GM18502 (cell line): ENCODE data around the gene PIK3R5.

ENCODE experiments used
- ATAC-seq: cut with Tn5 transposase; IDR thresholded peaks from one replicate; pipeline ENCODE4 v1.9.1; 2021; ENCODE audit warnings: mild to moderate bottlenecking; ENCODE audit not compliant: unreplicated experiment, poor library complexity

PIK3R5 gene

GRCh38 chr17:8954339-8954738 lies 11.2 kb downstream of the PIK3R5 start:
- ATAC-seq: no peak

GRCh38 chr17:8953156-8953885 lies 12.2 kb downstream of the PIK3R5 start:
- ATAC-seq: no peak

DNA sequence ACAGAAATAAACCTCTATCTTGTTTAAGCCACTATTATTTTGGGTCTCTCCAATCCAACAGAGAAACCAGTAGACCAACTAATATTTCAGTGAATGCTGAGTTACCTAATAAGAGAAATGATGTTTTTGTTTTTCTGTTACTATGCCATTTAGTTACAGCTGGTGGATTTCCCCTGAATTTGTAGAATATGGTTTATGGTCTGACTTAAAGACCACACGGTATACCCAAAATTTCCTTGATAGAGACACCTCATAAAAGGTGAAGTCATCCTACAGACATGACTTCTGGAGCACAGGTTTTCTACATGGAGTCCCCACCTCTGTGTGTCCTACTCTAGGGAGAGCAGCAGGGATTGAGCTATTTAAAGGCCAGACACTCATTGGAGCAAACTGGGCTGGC lies 13.3 kb downstream of the PIK3R5 start:
- ATAC-seq: no peak

GRCh38 chr17:8951206-8951605 lies 14.3 kb downstream of the PIK3R5 start:
- ATAC-seq: no peak

DNA sequence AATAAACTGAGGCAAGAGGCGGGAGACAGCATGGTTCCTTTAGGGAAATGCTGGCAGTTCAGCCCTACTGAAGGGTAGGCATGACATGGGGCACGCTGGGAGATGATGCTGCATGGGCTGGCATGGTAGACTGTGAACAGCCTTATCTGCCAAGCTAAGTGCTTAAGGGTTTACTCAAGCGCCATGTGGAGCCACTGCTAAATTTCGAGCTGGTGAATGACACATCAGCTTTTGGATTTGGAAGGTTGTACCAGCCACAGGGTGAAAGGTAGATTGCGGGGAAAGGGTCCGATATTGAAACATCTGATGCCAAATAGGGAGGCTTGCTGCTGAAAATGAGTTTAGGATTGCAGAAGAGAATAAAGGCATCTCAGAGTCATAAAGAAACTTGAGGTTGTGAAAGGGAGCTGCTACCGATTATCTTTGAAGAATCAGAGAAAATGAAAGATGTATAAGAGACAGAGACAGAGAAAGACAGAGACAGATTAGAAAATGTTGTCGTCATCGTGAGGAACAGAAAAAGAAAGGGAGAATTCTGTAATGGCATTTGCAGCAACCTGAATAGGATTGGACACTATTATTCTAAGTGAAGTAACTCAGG lies 16.3 kb downstream of the PIK3R5 start:
- ATAC-seq: no peak

DNA sequence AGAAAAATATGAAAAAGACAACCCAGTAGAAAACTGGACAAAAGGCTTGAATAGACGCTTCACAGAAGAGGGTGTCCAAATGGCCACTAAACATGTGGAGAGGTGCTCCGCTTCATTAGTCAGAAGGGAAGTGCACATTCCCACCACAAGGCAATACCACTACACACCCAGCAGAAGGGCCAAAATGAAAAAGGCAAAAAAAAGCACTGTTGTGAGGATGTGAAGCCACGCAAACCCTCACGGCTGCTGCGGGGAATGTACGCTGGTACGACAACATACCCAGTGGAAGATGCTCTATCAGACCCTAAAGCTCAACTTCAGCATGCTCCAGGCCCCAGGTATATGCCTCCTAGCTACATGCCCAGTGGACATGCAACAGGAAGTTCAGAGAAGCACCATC lies 17.0 kb downstream of the PIK3R5 start:
- ATAC-seq: no peak

DNA sequence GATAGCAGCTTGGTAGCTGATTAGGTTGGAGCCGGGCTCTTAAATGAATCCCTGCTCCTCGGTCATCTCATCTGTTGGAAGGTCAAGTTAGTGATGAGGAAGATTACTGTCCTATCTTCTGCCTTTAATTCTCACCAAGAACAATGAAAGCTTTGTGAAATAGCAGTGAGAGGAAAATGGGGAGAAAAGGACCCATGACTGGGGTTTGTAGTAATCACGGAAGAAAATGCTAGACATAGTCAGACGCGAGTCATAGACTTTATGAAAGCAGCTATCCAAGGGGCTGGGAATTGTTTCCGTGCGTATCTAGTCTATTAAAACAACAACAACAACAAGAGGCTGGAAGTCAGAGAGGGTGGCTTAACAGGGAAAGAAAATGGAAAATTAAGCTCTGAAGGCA lies 18.3 kb downstream of the PIK3R5 start:
- no peak for ATAC-seq

- ATAC-seq: no peak
Observed at GRCh38 chr17:8946476-8946875, 19.0 kb downstream of the PIK3R5 start.

DNA sequence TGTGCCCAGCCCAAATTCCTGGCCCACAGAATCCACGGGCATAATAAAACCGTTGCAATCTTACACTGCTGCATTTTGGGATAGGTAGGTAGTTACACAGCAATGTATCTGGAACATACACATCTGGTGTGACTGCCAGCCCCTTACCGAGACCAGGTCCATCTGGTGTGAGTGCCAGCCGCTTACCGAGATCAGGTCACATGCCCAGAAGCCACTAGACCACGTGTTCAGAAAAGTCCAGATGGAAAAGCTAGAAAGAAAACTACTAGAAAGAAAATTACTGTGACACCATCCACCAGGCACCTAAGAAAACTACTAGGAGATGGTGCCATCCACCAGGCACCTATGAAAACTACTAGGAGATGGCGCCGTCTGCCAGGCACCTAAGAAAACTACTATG lies 19.4 kb downstream of the PIK3R5 start:
- no peak for ATAC-seq

GRCh38 chr17:8944748-8945147 lies 20.8 kb downstream of the PIK3R5 start:
- no peak for ATAC-seq

- no peak for ATAC-seq
Observed at GRCh38 chr17:8944083-8944482, 21.4 kb downstream of the PIK3R5 start.

GRCh38 chr17:8941980-8942622 lies 23.4 kb downstream of the PIK3R5 start:
- no peak for ATAC-seq

- ATAC-seq: no peak
Observed at GRCh38 chr17:8941520-8941919, 24.0 kb downstream of the PIK3R5 start.

- ATAC-seq: no peak
Observed at GRCh38 chr17:8940866-8941471, 24.5 kb downstream of the PIK3R5 start.

DNA sequence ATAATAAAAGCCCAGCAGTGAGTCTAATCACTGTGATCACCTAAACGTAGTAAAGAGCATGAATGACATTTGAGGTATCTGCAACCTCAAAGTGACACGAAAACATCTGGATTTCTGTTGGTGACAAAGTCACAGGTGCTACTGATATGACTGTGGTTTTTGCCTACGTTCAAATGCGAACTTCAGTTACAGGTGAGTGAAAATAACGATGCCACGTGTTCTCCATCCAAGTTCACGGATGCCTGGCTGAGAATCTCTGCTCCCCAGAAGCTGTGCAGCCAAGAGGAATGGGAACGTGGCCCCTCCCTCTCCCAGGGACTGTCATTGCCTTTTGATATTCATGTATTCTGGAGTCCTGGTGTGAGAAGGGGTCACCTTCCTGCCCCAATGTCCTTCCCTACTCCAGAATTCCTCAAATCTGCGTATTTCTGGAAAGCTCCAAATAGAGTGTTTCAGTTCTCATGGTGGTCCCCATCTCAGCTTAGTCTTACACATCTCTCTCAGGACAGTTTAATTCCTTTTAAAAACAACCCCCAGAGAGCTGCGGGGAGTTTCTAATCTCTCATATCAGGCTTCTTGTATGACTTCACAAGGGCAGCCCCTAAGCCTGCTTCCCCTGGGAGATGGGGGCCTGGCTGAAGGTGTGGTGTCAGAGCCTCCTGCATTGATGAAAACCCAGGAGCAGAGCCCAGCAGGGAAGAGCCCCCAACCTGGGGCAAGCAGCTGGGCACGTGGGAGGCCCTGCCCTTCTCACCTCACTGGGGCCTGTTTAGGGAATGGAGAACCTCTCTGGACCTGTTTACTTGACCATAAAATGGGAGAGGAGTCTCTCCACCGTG lies 25.8 kb downstream of the PIK3R5 start:
- peak; percentile 53 for ATAC-seq

GRCh38 chr17:8938933-8939332 lies 26.6 kb downstream of the PIK3R5 start:
- no peak for ATAC-seq

GRCh38 chr17:8935191-8935590 lies 30.3 kb downstream of the PIK3R5 start:
- peak; percentile 39 for ATAC-seq

GRCh38 chr17:8934346-8934745 lies 31.2 kb downstream of the PIK3R5 start:
- no peak for ATAC-seq

DNA sequence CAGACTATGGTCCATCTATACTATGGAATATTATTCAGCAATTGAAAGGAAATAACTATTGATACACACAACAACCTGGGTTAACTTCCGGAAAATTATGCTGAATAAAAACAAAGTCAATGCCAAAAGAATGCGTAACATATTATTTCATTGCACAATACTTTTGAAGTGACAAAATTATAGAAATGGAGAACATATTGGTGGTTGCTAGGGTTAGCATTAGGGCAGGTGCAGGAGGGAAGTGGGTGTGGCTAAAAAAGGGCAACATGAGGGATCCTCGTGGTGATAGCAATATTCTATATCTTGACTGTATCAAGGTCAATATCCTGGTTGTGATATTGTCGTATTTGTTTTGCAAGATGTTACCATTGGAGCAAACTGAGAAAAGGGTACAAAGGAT lies 34.9 kb downstream of the PIK3R5 start:
- no peak for ATAC-seq

DNA sequence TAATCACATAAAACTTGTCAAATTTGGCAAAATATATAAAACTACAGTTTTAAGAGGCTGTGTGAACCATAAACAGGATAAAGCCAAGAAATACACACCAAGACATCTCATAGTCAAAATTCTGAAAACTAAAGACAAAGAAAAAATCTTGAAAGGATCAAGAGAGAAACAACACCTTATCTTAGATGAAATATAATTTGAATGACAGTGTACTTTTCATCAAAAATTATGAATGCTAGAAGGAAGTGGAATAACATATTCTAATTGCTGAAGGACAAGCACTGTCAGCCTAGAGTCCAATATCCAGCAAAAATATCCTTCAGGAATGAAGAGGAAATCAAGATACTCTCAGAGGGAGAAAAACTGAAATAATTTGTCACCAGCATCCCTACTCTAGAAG lies 37.2 kb downstream of the PIK3R5 start:
- ATAC-seq: no peak
